Astrocyte (in vitro differentiated cells and primary cell): Measurements from ENCODE around the gene CAMKMT. TPM values are rescaled to one million over a fixed set of nuclear protein-coding genes. Genes with fewer than 3 reads are reported as not detected.
A peak's percentile ranks its signal among the peaks of the same experiment; 100 is the strongest.

Source experiments
- DNase-seq: peaks from one replicate; pipeline ENCODE4 v3.0.0-alpha.2; 2010; ENCODE audit warnings: low read depth
- FAIRE-seq: peaks from 2 replicates; lab custom pipeline; 2011; peaks lifted over from hg19 to GRCh38; lab: Jason Lieb, UNC
- H2AFZ ChIP-seq: 2 replicates; pipeline ENCODE4 v1.6.0; 2012; ENCODE audit warnings: low read depth, low read length, inconsistent platforms
- H3K27ac ChIP-seq: 2 replicates; pipeline ENCODE4 v1.5.1; 2011; ENCODE audit warnings: low read depth, low read length, inconsistent platforms
- H3K27me3 ChIP-seq: 2 replicates; pipeline ENCODE4 v1.6.0; 2011; ENCODE audit warnings: low read length, inconsistent platforms; ENCODE audit not compliant: insufficient read depth
- H3K36me3 ChIP-seq: 2 replicates; pipeline ENCODE4 v1.5.1; 2011; ENCODE audit warnings: low read length, inconsistent platforms; ENCODE audit not compliant: insufficient read depth
- H3K4me1 ChIP-seq: 2 replicates; pipeline ENCODE4 v1.5.1; 2011; ENCODE audit warnings: low read length, inconsistent platforms; ENCODE audit not compliant: insufficient read depth
- H3K4me2 ChIP-seq: 2 replicates; pipeline ENCODE4 v1.6.0; 2012; ENCODE audit warnings: low read length, inconsistent platforms
- H3K4me3 ChIP-seq: 2 replicates; pipeline ENCODE4 v1.5.1; 2011; ENCODE audit warnings: low read depth, mild to moderate bottlenecking, low read length, inconsistent platforms; ENCODE audit not compliant: insufficient read depth
- H3K79me2 ChIP-seq: 2 replicates; pipeline ENCODE4 v1.6.0; 2012; ENCODE audit warnings: mild to moderate bottlenecking, low read length, inconsistent platforms; ENCODE audit not compliant: insufficient read depth
- H3K9ac ChIP-seq: 2 replicates; pipeline ENCODE4 v1.6.0; 2012; ENCODE audit warnings: mild to moderate bottlenecking, low read length, inconsistent platforms
- H3K9me3 ChIP-seq: 2 replicates; pipeline ENCODE4 v1.5.1; 2012; ENCODE audit warnings: low read depth, mild to moderate bottlenecking, low read length, inconsistent platforms; ENCODE audit not compliant: insufficient read depth
- H4K20me1 ChIP-seq: 2 replicates; pipeline ENCODE4 v1.6.0; 2012; ENCODE audit warnings: low read length, inconsistent platforms; ENCODE audit not compliant: insufficient read depth
- H3K27ac Mint-ChIP-seq: one replicate; pipeline ENCODE4 v1.8.0; 2021; ENCODE audit warnings: mild to moderate bottlenecking, mixed read lengths; ENCODE audit not compliant: unreplicated experiment
- H3K27me3 Mint-ChIP-seq: one replicate; pipeline ENCODE4 v1.8.0; 2021; ENCODE audit warnings: low read depth, mixed read lengths; ENCODE audit not compliant: unreplicated experiment
- H3K36me3 Mint-ChIP-seq: one replicate; pipeline ENCODE4 v1.8.0; 2021; ENCODE audit warnings: low read depth, mixed read lengths; ENCODE audit not compliant: unreplicated experiment
- H3K4me1 Mint-ChIP-seq: one replicate; pipeline ENCODE4 v1.8.0; 2021; ENCODE audit warnings: low read depth, mixed read lengths; ENCODE audit not compliant: unreplicated experiment
- H3K4me3 Mint-ChIP-seq: one replicate; pipeline ENCODE4 v1.8.0; 2021; ENCODE audit warnings: mild to moderate bottlenecking, moderate library complexity, mixed read lengths; ENCODE audit not compliant: unreplicated experiment
- H3K9me3 Mint-ChIP-seq: one replicate; pipeline ENCODE4 v1.8.0; 2021; ENCODE audit warnings: mild to moderate bottlenecking, mixed read lengths; ENCODE audit not compliant: unreplicated experiment
- CTCF ChIP-seq: IDR thresholded peaks from 2 replicates; pipeline ENCODE4 v1.5.1; 2011; ENCODE audit warnings: low read depth, mild to moderate bottlenecking, inconsistent platforms, low read length, moderate library complexity; ENCODE audit not compliant: insufficient read depth
- EZH2 ChIP-seq: IDR thresholded peaks from 2 replicates; pipeline ENCODE4 v1.6.1; 2012; ENCODE audit warnings: mild to moderate bottlenecking, low read length, inconsistent platforms; ENCODE audit not compliant: insufficient read depth
- total RNA-seq: library from RNA; stranded (reverse); gene quantifications from 2 replicates; pipeline ENCODE4 v1.2.1, GENCODE V29; 2021

The CAMKMT gene
- total RNA-seq, 1 donor from 2014 or later: 9.3 TPM

DNA sequence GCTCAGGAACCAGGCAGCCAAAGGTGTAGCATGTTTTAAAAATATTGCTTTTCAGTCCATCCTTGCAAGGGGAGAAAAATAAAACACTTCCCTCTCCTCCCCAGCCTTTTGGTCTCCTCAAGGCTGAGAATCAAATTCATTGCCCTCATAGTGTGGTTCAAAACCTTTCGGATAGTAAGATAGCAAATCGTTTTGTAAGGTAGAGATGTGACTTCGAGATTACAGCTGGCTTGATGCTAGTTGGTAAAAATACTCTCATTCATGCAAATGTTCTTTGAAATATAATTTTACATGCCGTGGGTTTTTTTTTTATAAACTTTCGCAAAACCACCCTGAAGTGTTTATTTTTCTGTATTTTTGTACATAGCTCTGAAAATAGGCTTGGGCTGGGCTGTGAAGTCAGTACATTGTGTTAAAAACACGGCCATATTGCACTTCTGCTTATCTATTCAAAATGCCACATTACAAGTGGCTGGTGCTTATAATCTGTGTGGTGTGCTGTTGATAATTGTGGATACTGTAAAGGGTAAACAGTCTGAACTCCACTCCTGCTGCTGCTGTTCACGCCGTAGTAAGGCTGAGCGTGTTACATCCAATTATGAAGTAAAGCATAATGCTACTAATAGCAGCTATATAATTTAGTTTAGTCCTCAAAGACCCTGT is 407.7 kb downstream of the CAMKMT start:
- H3K27ac ChIP-seq: no peak overlapping the region
- DNase-seq (no peak), FAIRE-seq (no peak)
- H3K9ac ChIP-seq: no peak overlapping the region
- Mint-ChIP-seq H3K9me3 (no peaks in the 10 kb centered on the region), H3K36me3 (no peaks in the 10 kb centered on the region), H3K27me3 (peaks cover 23% of the 10 kb centered on the region), H3K27ac (no peak overlapping the region), H3K4me1 (peaks cover 8% of the 10 kb centered on the region), H3K4me3 (no peak overlapping the region)
- no peaks in the 10 kb centered on the region for H3K79me2 ChIP-seq
- H3K4me2 ChIP-seq: peak overlapping the region; percentile 76
- H3K4me1 ChIP-seq: no peaks in the 10 kb centered on the region
- TF ChIP-seq EZH2: no peak
- TF ChIP-seq CTCF: no peak
- H3K4me3 ChIP-seq: no peak overlapping the region
- no peaks in the 10 kb centered on the region for H3K36me3 ChIP-seq
- no peak overlapping the region for H2AFZ ChIP-seq
- H3K27me3 ChIP-seq: peaks cover 45% of the 10 kb centered on the region
- H4K20me1 ChIP-seq: no peaks in the 10 kb centered on the region
- no peaks in the 10 kb centered on the region for H3K9me3 ChIP-seq

GRCh38 chr2:44770221-44771195 is 408.8 kb downstream of the CAMKMT start:
- Mint-ChIP-seq H3K4me1 (peaks cover 12% of the 10 kb centered on the region), H3K27me3 (peaks cover 23% of the 10 kb centered on the region), H3K36me3 (no peaks in the 10 kb centered on the region), H3K9me3 (no peaks in the 10 kb centered on the region), H3K27ac (no peak overlapping the region), H3K4me3 (no peak overlapping the region)
- DNase-seq (no peak), FAIRE-seq (no peak)
- Histone ChIP-seq H3K27me3 (peaks cover 46% of the 10 kb centered on the region), H3K36me3 (no peaks in the 10 kb centered on the region), H3K9me3 (no peaks in the 10 kb centered on the region), H4K20me1 (no peaks in the 10 kb centered on the region), H3K9ac (no peak overlapping the region), H3K4me2 (no peak overlapping the region), H3K4me1 (no peaks in the 10 kb centered on the region), H3K27ac (no peak overlapping the region), H3K4me3 (no peak overlapping the region), H3K79me2 (no peaks in the 10 kb centered on the region), H2AFZ (no peak overlapping the region)
- TF ChIP-seq CTCF: no peak
- TF ChIP-seq EZH2: no peak
